ENCODE data around the gene DLX5.

The DLX5 gene

GRCh38 chr7:96973986-96974385 is 50.6 kb downstream of the DLX5 start:
- WGBS (ENCODE audit: insufficient coverage) = 100% methylated on average over 2 of the region's 2 CpGs
- H3K27ac ChIP-seq (ENCODE audit: insufficient read depth in 1 of 2, low read depth in 1 of 2, low read length in 2 of 2, poor library complexity in 1 of 2, severe bottlenecking in 2 of 2) = no peak overlapping the region
- H3K9me3 ChIP-seq (ENCODE audit: control extremely low read depth in 1 of 5, control insufficient read depth in 4 of 5, insufficient read depth in 2 of 5, low read depth in 1 of 5, low read length in 4 of 5) = no peaks in the 10 kb centered on the region
- H3K4me3 ChIP-seq (ENCODE audit: control insufficient read depth in 1 of 7, extremely low read depth in 1 of 7, insufficient read depth in 4 of 7, low read depth in 2 of 7, low read length in 6 of 7) = no peak overlapping the region
- DNase-seq = no peak
- peaks cover 0 to 6% (median 0%) of the 10 kb centered on the region in 5 experiments for H3K27me3 ChIP-seq (replicated peaks in 2 of 5; ENCODE audit: control insufficient read depth in 4 of 5, insufficient read depth in 5 of 5, low read length in 4 of 5)
- H3K4me1 ChIP-seq (ENCODE audit: control extremely low read depth in 1 of 4, control insufficient read depth in 4 of 4, insufficient read depth in 4 of 4, low read length in 3 of 4) = no peaks in the 10 kb centered on the region
- ChIA-PET POLR2A (no interaction called here), CTCF (no interaction called here)
- no peaks in the 10 kb centered on the region for H3K36me3 ChIP-seq (ENCODE audit: control insufficient read depth in 4 of 4, insufficient read depth in 4 of 4, low read length in 3 of 4)

DNA sequence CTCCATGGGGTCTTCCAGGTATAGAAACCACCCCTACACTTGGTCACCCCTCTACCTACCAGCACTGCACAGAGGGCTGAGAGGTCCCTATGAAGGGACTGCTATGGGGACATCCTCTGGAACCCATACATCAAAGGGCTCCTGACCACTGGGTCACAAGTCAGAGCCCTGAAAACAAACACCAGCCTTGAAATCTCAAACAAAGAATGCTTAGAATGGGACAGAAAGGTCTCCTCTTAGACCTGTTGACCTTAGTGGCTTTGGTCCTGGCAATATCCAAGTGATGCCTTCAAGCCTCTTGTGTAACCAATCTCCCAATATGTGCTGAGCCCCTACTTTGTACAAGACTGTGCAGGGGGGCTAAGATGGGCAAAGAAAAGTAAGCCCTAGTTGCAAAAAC is 53.9 kb downstream of the DLX5 start:
- H3K27ac ChIP-seq (ENCODE audit: insufficient read depth in 1 of 2, low read depth in 1 of 2, low read length in 2 of 2, poor library complexity in 1 of 2, severe bottlenecking in 2 of 2) = no peak overlapping the region
- H3K4me3 ChIP-seq (ENCODE audit: control insufficient read depth in 1 of 7, extremely low read depth in 1 of 7, insufficient read depth in 4 of 7, low read depth in 2 of 7, low read length in 6 of 7) = no peak overlapping the region
- no peaks in the 10 kb centered on the region for H3K36me3 ChIP-seq (ENCODE audit: control insufficient read depth in 4 of 4, insufficient read depth in 4 of 4, low read length in 3 of 4)
- no peaks in the 10 kb centered on the region for H3K9me3 ChIP-seq (ENCODE audit: control extremely low read depth in 1 of 5, control insufficient read depth in 4 of 5, insufficient read depth in 2 of 5, low read depth in 1 of 5, low read length in 4 of 5)
- H3K4me1 ChIP-seq (ENCODE audit: control extremely low read depth in 1 of 4, control insufficient read depth in 4 of 4, insufficient read depth in 4 of 4, low read length in 3 of 4) = no peaks in the 10 kb centered on the region
- ChIA-PET CTCF (no interaction called here), POLR2A (no interaction called here)
- peaks cover 0 to 2% (median 0%) of the 10 kb centered on the region in 5 experiments for H3K27me3 ChIP-seq (replicated peaks in 2 of 5; ENCODE audit: control insufficient read depth in 4 of 5, insufficient read depth in 5 of 5, low read length in 4 of 5)
- DNase-seq = no peak

Measured in common myeloid progenitor, CD34-positive (primary cell).